Stimulated activated CD8-positive, alpha-beta memory T cell treated with anti-CD3 and anti-CD28 coated beads, Interleukin-7, amount 100 ng/mL, for 24 hours (primary cell): Measurements from ENCODE around the gene KCNE4.

Source experiments
- DNase-seq: peaks from one replicate; pipeline ENCODE4 v3.0.0-alpha.2; 2020; ENCODE audit warnings: low read depth

The KCNE4 gene

GRCh38 chr2:223086370-223086981 is 34.5 kb downstream of the KCNE4 start:
- DNase-seq = no peak

DNA sequence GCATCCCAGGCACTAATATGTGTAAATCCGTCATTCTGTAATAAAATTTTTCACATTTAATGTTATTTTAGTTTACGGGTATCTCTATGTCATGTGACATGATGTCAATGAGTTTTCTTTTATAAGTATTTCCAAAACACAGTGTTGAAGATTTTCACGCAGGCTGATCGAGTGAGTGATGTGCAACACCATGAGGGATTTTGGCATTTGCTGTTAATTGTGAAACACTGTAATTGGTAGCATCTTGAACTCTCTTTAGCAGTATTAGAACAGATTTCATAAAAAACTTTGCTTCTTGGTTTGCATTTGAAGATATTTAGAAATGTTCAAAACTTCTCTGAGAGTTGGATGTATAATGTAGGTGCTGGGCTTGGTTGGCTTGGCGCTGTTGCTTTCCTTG is 35.5 kb downstream of the KCNE4 start:
- no peak for DNase-seq

DNA sequence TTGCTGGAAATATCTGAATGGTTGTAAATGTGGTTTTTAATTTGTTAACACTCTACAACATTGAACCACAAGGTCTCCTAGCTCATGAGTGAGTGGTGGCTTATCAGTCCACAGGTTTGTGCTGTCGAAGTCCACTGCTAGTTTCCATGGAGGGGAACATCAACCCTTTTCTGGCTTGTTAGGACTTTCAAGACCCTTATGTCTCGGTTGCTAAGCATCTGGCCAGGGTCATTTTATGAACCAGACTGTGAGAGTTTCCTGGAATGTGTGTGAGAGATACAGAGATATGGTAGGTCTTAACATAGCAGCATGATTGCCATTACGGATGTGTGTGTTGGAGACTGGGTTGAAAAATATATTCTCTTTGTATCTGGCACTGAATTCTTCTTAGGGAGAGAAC is 36.9 kb downstream of the KCNE4 start:
- DNase-seq = no peak

DNA sequence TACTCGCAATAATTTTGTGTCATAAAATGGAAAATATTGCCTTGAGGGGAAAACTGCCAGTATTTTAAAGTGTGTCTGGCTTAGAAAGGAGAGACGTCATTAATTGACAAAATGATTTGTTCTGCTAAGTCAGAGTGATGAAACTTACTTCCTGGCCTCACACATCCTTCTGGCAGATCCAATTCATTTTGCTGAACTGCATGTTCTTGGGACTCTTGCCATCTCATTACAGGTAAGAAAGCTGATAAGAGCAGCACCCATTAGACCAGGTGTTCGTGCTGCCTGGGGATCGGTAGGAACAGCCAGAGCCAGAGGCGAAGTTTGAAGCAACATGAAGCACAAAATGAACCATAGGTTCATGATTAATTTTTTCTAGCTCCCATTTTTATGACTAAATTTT is 38.0 kb downstream of the KCNE4 start:
- no peak for DNase-seq

DNA sequence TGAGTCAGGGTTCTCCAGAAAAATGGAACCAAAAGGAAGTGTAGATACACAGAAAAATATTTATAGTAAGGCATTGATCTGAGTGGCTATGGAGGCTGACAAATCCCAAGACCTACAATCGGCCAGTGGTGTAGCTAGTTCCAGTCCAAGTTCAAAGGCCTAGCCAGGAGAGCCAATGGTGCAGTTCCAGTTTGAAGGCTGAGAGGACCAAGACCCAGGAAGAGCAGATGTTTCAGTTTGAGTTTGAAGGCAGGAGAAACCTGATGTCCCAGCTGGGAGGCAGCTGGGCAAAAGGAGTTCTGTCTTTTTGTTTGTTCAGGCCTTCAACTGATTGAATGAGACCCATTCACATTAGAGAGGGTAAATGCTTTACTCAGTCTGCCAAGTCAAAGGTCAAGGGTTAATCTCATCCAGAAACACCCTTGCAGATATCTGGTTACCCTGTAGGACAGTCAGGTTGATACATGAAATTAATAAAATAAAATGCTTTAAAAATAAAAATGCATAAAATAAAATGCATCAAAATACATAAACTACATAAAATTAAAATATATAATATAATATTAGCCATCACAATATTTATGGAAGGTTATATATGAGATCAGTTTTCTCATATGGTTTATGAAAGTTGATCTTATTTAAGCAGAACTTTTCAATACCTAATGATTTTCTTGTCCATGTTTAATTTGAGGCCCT is 38.7 kb downstream of the KCNE4 start:
- DNase-seq = no peak

DNA sequence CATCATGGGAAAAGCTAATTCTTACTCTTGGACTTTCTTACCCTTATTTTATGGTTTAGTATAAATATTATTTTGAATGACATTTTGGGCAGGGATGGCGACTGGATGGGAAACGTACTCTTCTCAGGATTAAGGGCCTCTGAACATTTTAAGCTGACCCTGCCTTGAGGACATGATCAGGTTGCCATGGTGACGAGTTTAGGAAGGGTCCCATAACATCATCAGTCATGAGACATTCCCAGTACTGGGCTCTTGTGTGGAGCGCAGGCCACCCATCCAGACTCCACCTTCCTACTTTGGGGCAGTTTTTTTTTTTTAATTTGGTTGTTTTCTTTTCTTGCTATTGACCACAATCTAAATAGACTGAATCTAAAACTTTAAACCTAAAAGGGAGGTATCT is 40.7 kb downstream of the KCNE4 start:
- no peak for DNase-seq

GRCh38 chr2:223093436-223094241 is 41.6 kb downstream of the KCNE4 start:
- DNase-seq = no peak

GRCh38 chr2:223095207-223095606 is 43.2 kb downstream of the KCNE4 start:
- no peak for DNase-seq

DNA sequence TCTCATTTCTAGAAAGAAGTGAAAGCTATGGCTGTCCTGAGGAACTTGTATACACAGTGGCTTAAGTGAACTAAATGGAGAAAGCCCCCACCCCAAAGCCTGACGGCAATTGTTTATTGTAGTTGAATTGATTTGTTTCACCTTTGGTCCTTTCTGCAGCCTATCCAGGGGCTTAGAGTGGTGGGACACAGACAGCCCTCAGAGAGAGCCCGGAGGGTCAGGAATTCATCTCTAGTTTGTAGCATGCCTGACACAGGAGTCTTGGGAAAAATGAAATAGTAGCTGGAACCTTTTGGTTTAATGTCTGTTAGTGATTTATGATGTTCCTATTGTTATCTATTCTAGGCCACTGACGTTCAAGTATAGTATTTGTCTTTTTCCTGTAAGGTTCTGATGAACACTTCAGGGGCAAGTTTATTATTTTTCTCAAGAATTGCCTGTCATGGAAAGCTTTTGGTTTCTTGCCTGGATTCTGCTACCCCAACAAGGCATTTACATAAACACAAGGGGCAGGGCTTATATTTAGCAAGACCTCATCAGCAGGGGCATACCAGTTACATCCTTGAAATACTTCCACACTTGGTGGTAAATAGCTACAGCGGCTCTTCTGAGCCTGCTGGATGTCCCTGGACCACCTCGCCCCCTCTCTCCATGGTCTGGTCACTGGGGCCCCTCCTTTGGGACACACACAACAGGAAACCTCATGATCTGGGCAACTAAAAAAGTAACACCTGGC is 44.4 kb downstream of the KCNE4 start:
- no peak for DNase-seq

GRCh38 chr2:223097888-223098383 is 45.9 kb downstream of the KCNE4 start:
- DNase-seq = no peak

- DNase-seq = no peak
Observed at GRCh38 chr2:223099561-223099960, 47.6 kb downstream of the KCNE4 start.

GRCh38 chr2:223100061-223100511 is 48.1 kb downstream of the KCNE4 start:
- no peak for DNase-seq

DNA sequence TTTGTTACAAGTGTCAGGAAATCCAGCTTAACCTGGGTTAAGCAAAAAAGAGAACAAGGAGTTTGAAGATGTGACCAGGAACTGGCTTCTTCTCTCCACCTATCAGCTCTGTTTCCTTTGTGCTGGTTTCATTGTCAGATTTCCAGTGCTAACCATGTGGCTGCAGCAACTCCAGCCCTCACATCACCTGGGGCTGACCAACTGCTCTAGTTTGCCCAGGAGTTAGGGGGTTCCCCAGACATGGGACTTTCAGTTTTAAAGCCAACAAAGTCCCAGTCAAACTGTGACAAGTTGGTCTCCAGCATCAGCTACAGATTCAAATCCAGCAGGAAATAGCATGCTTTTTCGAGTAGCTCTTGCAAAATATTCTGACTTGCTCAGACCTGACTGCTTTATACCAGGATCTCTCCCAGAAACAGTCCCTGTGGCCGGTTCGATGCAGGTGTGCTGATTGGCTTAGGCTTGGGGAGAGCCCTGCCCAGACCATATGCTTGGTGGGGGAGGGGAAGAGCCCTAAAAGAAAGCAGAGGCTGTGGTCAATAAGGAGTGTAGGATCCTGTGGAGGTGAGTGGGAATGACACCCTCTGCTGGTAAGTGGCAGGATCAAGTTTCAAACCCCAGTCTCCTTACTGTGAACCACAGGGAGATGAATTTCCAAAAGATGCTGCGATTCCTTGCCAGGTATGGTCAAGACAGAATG is 49.5 kb downstream of the KCNE4 start:
- DNase-seq = no peak

DNA sequence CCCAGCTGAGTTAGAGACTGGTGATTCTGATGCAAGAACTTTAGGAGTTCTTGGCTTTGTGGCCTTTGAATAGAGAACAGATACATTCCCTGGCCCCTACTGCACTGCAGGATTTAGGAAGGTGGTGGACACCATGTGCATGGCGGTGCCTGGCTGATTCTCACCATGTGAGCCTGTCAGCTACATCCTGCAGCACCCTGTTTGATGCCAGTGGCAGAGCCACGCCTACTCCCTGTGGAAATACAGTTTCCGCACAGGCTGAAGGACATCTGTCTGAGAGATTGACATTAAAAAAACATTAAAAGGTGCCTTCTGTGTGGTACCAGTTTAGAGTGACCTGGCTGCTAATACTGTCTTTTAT is 50.0 kb downstream of the KCNE4 start:
- no peak for DNase-seq

DNA sequence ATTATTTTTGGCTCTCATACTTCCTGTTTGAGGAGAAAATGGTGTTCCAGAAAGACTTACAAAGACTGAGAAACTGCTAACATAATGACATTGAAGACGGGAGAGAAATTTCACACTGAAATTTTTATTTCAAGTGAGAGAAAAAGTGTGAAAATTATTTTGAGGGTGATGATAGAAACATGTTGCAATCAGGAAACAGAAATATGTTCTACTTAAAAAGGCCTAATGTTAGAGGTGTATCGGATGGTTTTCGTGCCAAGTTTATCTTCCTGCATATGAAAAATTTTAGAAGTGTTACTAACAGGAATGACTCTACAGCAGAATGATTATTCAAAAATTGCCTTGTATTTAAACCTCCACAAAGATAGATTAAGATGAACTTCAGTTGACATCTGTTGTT is 50.5 kb downstream of the KCNE4 start:
- DNase-seq = no peak

DNA sequence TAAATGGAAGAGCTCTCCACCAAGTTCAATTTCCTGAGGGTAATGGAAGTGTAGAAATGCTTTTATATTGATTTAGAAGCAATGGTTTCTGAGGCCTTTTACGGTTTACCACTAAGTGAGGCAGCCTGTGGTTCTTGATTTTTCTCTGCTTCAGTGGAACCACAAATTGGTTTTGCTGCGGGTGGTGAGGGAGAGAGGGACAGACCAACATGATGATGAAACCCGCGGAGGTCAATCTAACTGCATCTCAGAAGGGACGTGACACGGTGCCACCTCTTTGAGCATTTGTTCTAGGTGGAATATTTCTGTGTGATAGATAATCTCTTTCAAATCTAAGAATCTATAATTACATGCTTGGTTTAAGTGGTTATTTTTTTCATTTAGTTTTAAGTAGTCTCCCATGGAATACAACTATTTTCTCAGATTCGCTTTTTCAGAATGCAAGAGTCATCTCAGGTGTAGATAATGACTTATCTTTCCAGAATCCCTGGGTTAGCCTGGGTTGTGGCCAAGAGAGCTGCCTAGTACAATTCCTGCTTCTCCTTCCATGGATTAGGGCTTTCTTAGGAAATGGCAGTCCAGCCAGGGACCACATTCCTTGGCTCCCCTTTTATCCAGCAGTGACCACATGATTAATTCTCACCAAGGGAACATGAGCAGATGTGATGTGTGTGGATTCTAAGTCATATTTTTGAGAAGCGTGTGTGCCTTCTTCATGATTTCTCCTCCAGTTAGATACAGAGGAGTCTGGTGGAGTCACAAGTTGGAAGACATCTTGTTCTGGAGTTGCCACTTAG is 52.5 kb downstream of the KCNE4 start:
- no peak for DNase-seq
